Activated T-cell treated with anti-CD3 and anti-CD28 coated beads for 24 hours (primary cell): ENCODE measurements around the gene TENM4.

Experiments
- DNase-seq: peaks from one replicate; pipeline ENCODE4 v3.0.0-alpha.2; 2020; ENCODE audit warnings: low read depth

TENM4 gene

GRCh38 chr11:79342686-79343085 lies 98.1 kb downstream of the TENM4 start:
- DNase-seq, result no peak

GRCh38 chr11:79342236-79342635 lies 98.6 kb downstream of the TENM4 start:
- DNase-seq, result no peak

GRCh38 chr11:79340535-79340934 lies 100.3 kb downstream of the TENM4 start:
- DNase-seq, result no peak

- DNase-seq, result no peak
Measured at GRCh38 chr11:79336797-79337517, 103.9 kb downstream of the TENM4 start.

GRCh38 chr11:79335681-79336080 lies 105.1 kb downstream of the TENM4 start:
- no peak for DNase-seq

GRCh38 chr11:79333355-79333754 lies 107.5 kb downstream of the TENM4 start:
- no peak for DNase-seq

- DNase-seq, result no peak
Measured at GRCh38 chr11:79332017-79332416, 108.8 kb downstream of the TENM4 start.

GRCh38 chr11:79331203-79331901 lies 109.5 kb downstream of the TENM4 start:
- no peak for DNase-seq

GRCh38 chr11:79330651-79331050 lies 110.2 kb downstream of the TENM4 start:
- DNase-seq, result no peak

GRCh38 chr11:79329561-79329960 lies 111.3 kb downstream of the TENM4 start:
- DNase-seq, result no peak

- no peak for DNase-seq
Measured at GRCh38 chr11:79328402-79328801, 112.4 kb downstream of the TENM4 start.

GRCh38 chr11:79325851-79326250 lies 115.0 kb downstream of the TENM4 start:
- no peak for DNase-seq

GRCh38 chr11:79321263-79321662 lies 119.6 kb downstream of the TENM4 start:
- DNase-seq, result no peak

- DNase-seq, result no peak
Measured at GRCh38 chr11:79314906-79315689, 125.7 kb downstream of the TENM4 start.

GRCh38 chr11:79313530-79313913 lies 127.3 kb downstream of the TENM4 start:
- no peak for DNase-seq

GRCh38 chr11:79312617-79313529 lies 128.0 kb downstream of the TENM4 start:
- DNase-seq, result no peak

- DNase-seq, result no peak
Measured at GRCh38 chr11:79311461-79311860, 129.4 kb downstream of the TENM4 start.

GRCh38 chr11:79309407-79309806 lies 131.4 kb downstream of the TENM4 start:
- DNase-seq, result no peak

GRCh38 chr11:79308429-79308828 lies 132.4 kb downstream of the TENM4 start:
- no peak for DNase-seq

GRCh38 chr11:79304599-79305212 lies 136.1 kb downstream of the TENM4 start:
- no peak for DNase-seq

- DNase-seq, result no peak
Measured at GRCh38 chr11:79296141-79296540, 144.7 kb downstream of the TENM4 start.
